ENCODE results near the gene NFATC2IP. TPM values are rescaled to one million over a fixed set of nuclear protein-coding genes. Genes with fewer than 3 reads are reported as not detected.

The NFATC2IP gene
- total RNA-seq, 6 experiments from 2014 or later: 10.3 to 16.5 (median 13.1) TPM

DNA sequence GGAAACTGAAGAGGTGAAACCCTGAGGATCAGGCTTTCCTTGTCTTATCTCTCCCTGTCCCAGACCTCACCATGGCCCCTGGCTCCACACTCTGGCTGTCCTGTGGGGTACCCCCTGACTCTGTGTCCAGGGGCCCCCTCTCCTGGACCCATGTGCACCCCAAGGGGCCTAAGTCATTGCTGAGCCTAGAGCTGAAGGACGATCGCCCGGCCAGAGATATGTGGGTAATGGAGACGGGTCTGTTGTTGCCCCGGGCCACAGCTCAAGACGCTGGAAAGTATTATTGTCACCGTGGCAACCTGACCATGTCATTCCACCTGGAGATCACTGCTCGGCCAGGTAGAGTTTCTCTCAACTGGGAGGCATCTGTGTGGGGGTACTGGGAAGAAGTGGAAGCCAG lies 17.6 kb upstream of the NFATC2IP start:
- H3K27me3 ChIP-seq: no peaks in the 10 kb centered on the region
- H3K4me1 ChIP-seq: no peaks in the 10 kb centered on the region
- no peaks in the 10 kb centered on the region for H3K9me3 ChIP-seq
- TF ChIP-seq, protein P1, sequence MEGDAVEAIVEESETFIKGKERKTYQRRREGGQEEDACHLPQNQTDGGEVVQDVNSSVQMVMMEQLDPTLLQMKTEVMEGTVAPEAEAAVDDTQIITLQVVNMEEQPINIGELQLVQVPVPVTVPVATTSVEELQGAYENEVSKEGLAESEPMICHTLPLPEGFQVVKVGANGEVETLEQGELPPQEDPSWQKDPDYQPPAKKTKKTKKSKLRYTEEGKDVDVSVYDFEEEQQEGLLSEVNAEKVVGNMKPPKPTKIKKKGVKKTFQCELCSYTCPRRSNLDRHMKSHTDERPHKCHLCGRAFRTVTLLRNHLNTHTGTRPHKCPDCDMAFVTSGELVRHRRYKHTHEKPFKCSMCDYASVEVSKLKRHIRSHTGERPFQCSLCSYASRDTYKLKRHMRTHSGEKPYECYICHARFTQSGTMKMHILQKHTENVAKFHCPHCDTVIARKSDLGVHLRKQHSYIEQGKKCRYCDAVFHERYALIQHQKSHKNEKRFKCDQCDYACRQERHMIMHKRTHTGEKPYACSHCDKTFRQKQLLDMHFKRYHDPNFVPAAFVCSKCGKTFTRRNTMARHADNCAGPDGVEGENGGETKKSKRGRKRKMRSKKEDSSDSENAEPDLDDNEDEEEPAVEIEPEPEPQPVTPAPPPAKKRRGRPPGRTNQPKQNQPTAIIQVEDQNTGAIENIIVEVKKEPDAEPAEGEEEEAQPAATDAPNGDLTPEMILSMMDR (IDR thresholded peaks at IDR 0.05): no peak
- no peak for TF ChIP-seq POLR2A (IDR thresholded peaks at IDR 0.05)
- intact Hi-C loops (cut with DNase I): loop anchor here in 1 of 2 donors (10.0 kb wide), 1 partner anchor 118 kb away; no protein-coding TSS in a partner anchor
- no peak overlapping the region for H3K4me3 ChIP-seq
- H3K36me3 ChIP-seq: no peaks in the 10 kb centered on the region
- ATAC-seq (no peak), DNase-seq (no peak)
- H3K27ac ChIP-seq: no peak overlapping the region
- whole genome bisulfite sequencing (ENCODE audit: insufficient coverage, low coverage, low lambda C conversion rate, missing lambda C conversion rate): no CpG with 5 or more reads among the region's 8 CpGs

DNA sequence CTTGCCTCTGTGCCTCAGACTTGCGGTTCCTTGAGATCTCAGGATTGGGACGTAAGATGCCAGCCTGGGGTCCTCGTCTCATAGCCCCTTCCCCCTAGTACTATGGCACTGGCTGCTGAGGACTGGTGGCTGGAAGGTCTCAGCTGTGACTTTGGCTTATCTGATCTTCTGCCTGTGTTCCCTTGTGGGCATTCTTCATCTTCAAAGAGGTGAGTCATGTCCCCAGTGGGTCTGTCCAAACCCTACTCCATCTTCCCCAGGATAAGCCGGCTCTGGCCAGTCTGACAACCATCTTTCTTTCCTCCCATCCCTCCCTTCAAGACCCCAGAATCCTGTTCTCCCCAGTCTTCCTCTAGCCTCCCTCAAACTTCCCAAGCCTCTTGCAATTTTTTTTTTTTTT lies 15.4 kb upstream of the NFATC2IP start:
- no peak for DNase-seq

DNA sequence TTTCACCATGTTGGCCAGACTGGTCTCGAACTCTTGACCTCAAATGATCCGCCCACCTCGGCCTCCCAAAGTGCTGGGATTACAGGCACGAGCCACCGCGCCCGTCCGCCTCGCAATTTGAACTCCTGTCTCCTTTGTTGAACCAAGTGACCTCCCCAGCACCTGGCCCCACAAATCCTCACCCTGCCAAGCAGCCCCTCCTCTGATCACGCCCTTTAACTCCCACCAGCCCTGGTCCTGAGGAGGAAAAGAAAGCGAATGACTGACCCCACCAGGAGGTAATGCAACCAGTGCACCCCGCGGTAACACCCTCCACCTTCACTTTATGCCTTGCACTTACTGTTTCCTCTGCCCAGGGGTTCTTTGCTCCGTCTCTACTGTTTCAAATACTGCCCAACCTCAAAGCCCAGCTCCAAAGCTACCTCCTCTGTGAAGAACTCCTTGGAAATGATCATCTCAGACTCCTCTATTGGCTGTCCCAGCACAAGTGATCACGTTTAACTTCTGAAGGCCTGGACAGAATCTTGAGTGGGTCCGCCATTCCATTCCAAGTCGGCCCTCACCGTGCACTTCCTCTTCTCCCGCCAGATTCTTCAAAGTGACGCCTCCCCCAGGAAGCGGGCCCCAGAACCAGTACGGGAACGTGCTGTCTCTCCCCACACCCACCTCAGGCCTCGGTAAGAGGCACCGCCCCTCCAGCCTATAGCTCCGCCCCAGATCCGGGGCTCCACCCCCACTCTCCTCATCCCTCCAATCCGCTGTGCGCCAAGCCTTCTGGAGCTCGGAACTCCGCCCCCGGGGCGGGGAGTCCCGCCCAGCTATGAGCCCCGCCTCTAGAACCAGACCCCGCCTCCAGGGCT lies 14.6 kb upstream of the NFATC2IP start:
- Histone ChIP-seq H3K9me3 (no peaks in the 10 kb centered on the region), H3K36me3 (no peaks in the 10 kb centered on the region), H3K27ac (no peak overlapping the region), H3K4me3 (peak overlapping the region in 1 of 3 donors; percentile 24), H3K4me1 (no peaks in the 10 kb centered on the region), H3K27me3 (no peaks in the 10 kb centered on the region)
- 20% methylated on average over 23 of the region's 36 CpGs for WGBS (ENCODE audit: insufficient coverage, low coverage, low lambda C conversion rate, missing lambda C conversion rate)
- ATAC-seq: peak; percentile 95 to 99 (median 98)
- TF ChIP-seq POLR2A (IDR thresholded peaks at IDR 0.05): no peak
- TF ChIP-seq, protein P1 (IDR thresholded peaks at IDR 0.05): no peak
- DNase-seq: peak; percentile 83 to 92 (median 85)
- intact Hi-C loops (cut with DNase I): loop anchor here in 1 of 2 donors (10.0 kb wide), 1 partner anchor 121 kb away; no protein-coding TSS in a partner anchor

More for the DNA sequence above, 15.4 kb upstream of the NFATC2IP start:
- TF ChIP-seq, protein P1 (IDR thresholded peaks at IDR 0.05): no peak
- TF ChIP-seq POLR2A (IDR thresholded peaks at IDR 0.05): no peak
- no peak overlapping the region for H3K27ac ChIP-seq
- no peaks in the 10 kb centered on the region for H3K36me3 ChIP-seq
- no peak for ATAC-seq
- H3K27me3 ChIP-seq: no peaks in the 10 kb centered on the region
- H3K4me1 ChIP-seq: no peaks in the 10 kb centered on the region
- no peaks in the 10 kb centered on the region for H3K9me3 ChIP-seq
- intact Hi-C loops (cut with DNase I): loop anchor here in 1 of 2 donors (10.0 kb wide), 1 partner anchor 121 kb away; no protein-coding TSS in a partner anchor
- no peak overlapping the region for H3K4me3 ChIP-seq
- WGBS (ENCODE audit: insufficient coverage, low coverage, low lambda C conversion rate, missing lambda C conversion rate): 100% methylated on average over 1 of the region's 4 CpGs

DNA sequence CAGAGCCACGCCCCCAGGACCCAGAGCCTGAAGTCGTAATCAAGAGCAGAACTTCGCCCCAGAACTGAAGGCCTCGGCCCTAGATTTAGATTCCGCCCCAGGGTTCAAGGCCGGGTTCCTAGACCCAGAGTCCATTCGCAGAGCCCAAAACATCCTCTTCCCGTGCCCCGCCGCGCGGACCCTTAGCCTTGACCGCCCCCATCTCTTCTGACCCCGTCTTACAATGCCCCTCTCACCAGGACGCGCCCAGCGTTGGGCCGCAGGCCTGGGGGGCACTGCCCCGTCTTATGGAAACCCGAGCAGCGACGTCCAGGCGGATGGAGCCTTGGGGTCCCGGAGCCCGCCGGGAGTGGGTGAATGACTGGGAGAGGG lies 14.0 kb upstream of the NFATC2IP start:
- no peak for ATAC-seq
- H3K4me1 ChIP-seq: no peaks in the 10 kb centered on the region
- H3K4me3 ChIP-seq: no peak overlapping the region
- WGBS (ENCODE audit: insufficient coverage, low coverage, low lambda C conversion rate, missing lambda C conversion rate): 9% methylated on average over 5 of the region's 26 CpGs
- no peaks in the 10 kb centered on the region for H3K36me3 ChIP-seq
- no peak for TF ChIP-seq POLR2A (IDR thresholded peaks at IDR 0.05)
- TF ChIP-seq, protein P1 (IDR thresholded peaks at IDR 0.05): no peak
- intact Hi-C loops (cut with DNase I): loop anchor here in 1 of 2 donors (10.0 kb wide), 1 partner anchor 122 kb away; no protein-coding TSS in a partner anchor
- no peaks in the 10 kb centered on the region for H3K9me3 ChIP-seq
- no peak for DNase-seq
- H3K27ac ChIP-seq: no peak overlapping the region
- H3K27me3 ChIP-seq: no peaks in the 10 kb centered on the region
